Bronchial epithelial cell (primary cell): ENCODE data around the gene CXCR1. TPM values are rescaled to one million over a fixed set of nuclear protein-coding genes. Genes with fewer than 3 reads are reported as not detected.

Experiments used
- DNase-seq: peaks from one replicate; pipeline ENCODE4 v3.0.0-alpha.2; 2010; ENCODE audit warnings: low read depth
- FAIRE-seq: peaks from 2 replicates; lab custom pipeline; 2011; peaks lifted over from hg19 to GRCh38; lab: Jason Lieb, UNC
- H3K27me3 ChIP-seq: 2 replicates; pipeline ENCODE4 v1.5.1; 2011; ENCODE audit warnings: low read length; ENCODE audit not compliant: control insufficient read depth, insufficient read depth
- H3K36me3 ChIP-seq: 2 replicates; pipeline ENCODE4 v1.5.1; 2011; ENCODE audit warnings: low read length; ENCODE audit not compliant: control insufficient read depth, insufficient read depth
- H3K4me3 ChIP-seq: 2 replicates; pipeline ENCODE4 v1.5.1; 2011; ENCODE audit warnings: mild to moderate bottlenecking, low read depth, low read length, control low read depth
- CTCF ChIP-seq: IDR thresholded peaks from 2 replicates; pipeline ENCODE4 v1.5.1; 2011; ENCODE audit warnings: mild to moderate bottlenecking, moderate library complexity, low read length, control low read depth, inconsistent platforms; ENCODE audit not compliant: insufficient read depth, severe bottlenecking
- total RNA-seq: library from RNA; depleted of rRNA; stranded (reverse); fragments of >200 nt; gene quantifications from 2 replicates; pipeline ENCODE4 v1.2.1, GENCODE V29; 2014

CXCR1 gene
- total RNA-seq, 1 donor from 2014 or later: not detected

GRCh38 chr2:218194880-218195279 is 28.1 kb upstream of the CXCR1 start:
- Histone ChIP-seq H3K4me3 (no peak overlapping the region), H3K36me3 (no peaks in the 10 kb centered on the region), H3K27me3 (no peaks in the 10 kb centered on the region)
- no peak for TF ChIP-seq CTCF
- FAIRE-seq (no peak), DNase-seq (no peak)

GRCh38 chr2:218193701-218194100 is 26.9 kb upstream of the CXCR1 start:
- no peak for TF ChIP-seq CTCF
- Histone ChIP-seq H3K4me3 (no peak overlapping the region), H3K27me3 (no peaks in the 10 kb centered on the region), H3K36me3 (no peaks in the 10 kb centered on the region)
- FAIRE-seq (no peak), DNase-seq (no peak)

- FAIRE-seq (no peak), DNase-seq (no peak)
- no peak for TF ChIP-seq CTCF
- Histone ChIP-seq H3K27me3 (no peaks in the 10 kb centered on the region), H3K4me3 (no peak overlapping the region), H3K36me3 (no peaks in the 10 kb centered on the region)
Observed at GRCh38 chr2:218192902-218193430, 26.2 kb upstream of the CXCR1 start.

- Histone ChIP-seq H3K36me3 (no peaks in the 10 kb centered on the region), H3K4me3 (no peak overlapping the region), H3K27me3 (no peaks in the 10 kb centered on the region)
- FAIRE-seq (no peak), DNase-seq (no peak)
- no peak for TF ChIP-seq CTCF
Observed at GRCh38 chr2:218188528-218188927, 21.8 kb upstream of the CXCR1 start.

- Histone ChIP-seq H3K4me3 (no peak overlapping the region), H3K36me3 (no peaks in the 10 kb centered on the region), H3K27me3 (no peaks in the 10 kb centered on the region)
- no peak for TF ChIP-seq CTCF
- DNase-seq (peak; percentile 61), FAIRE-seq (no peak)
Observed at GRCh38 chr2:218187296-218188015, 20.7 kb upstream of the CXCR1 start.
